HG02852 (cell line): ENCODE data around the gene GRK4.
"Not testable (repeated sequence)": the region's sequence is repeated elsewhere in the genome, so short reads cannot be mapped to it uniquely, and the experiment has no call there.

Experiments
- ATAC-seq: cut with Tn5 transposase; IDR thresholded peaks from one replicate; pipeline ENCODE4 v1.9.1; 2021; ENCODE audit warnings: mild to moderate bottlenecking, moderate library complexity; ENCODE audit not compliant: unreplicated experiment

The GRK4 gene

DNA sequence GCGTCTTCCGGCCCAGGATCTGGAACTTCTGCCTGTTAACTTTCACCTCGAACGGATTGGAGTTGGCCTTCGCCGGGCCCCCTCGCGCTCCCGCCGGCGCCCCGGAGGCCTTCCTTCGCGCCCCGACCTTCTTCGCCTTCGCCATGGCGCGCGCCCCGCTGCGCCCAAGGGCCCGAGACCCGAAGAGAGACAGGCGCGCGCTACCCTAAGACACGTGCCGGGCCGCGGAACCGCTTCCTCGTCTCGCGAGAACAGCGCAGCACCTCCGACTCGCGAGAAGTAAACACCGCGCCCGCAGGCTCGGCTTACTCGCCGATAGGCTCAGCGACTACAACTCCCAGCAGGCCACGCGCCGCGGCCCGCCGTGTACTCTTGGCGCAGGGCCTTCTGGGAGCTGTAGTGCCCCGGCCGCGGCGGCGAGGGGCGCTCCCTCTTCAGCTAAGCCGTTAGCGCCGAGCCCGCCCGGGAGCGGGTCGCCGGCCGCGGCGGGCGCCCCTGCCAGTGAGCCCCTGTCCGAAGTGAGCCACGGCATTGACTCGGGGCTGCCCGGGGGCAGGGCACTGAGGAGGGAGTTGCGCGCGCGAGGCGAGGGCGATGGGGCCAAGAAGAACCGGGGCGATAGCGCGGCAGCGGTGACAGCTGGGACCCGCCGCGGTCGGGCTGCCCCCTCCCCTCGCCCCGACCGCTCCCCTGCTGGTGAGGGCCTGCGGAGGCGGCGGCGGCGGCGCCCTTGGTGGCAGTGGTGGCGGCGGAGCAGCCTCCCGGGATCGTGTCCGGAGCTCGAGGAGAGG is at the start of gene GRK4, which contains the start of gene NOP14:
GRK4 (plus strand) TSS at position 397 of the 791 bp plus-strand sequence. CDS start 500 bp downstream, outside the sequence.
NOP14 (minus strand) TSS at position 232 of the 791 bp plus-strand sequence; CDS start at position 145, 87 bp downstream.
- ATAC-seq: peak; percentile 89

DNA sequence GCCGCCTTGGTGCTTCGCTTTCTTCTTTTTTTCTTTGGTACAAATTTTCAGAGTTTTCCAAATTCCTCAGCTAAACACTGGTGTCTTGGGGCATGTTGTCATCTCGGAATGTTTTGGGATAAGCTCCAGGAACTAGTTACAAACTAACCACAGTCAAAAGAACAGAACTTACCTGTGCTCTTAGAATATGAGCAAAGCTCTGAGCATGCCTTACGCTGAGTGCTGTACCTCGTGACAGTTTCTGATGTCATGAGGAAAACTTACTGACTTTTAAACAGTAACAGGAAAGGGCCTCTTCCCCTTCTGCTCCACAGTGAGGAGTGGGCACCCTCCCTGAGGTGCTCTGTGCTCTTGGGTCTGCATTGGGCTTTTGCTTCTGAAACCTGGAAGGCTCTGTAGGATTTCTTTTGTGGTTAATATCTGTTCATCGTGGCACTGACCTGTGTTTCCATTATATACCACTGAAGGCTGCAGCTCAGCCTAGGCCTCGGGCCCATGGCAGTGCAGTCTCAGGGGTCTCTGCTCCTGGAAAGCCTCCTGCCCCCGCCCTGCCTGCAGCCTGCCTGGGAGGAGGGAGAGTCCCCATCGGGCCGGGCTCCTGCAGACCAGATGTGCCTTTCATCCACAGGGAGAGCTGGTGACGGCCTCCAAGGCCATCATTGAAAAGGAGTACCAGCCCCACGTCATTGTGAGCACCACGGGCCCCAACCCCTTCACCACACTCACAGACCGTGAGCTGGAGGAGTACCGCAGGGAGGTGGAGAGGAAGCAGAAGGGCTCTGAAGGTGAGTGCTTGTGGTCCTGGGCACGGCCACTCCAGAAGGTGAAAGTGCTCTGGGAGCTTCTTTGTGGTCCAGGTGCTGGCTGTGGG is 48.9 kb upstream of the GRK4 start:
- no peak for ATAC-seq

DNA sequence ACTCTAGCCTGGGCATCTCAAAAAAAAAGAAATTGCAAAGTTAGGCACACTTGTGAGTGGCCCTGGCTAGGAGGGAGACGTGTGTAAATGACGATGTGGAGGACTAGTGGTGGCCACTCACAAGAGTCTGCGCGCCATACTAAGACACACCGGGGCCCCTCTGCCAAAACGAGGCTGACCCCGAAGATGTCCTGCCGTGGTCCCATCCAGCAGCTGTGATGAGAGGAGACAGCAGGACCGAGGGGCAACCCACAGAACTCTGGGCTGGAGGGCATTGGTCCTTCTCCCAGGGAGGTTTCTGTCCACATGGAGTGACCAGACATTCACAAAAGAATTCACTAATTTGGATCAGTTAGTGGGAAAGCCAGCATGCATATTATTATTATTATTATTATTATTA is 47.6 kb upstream of the GRK4 start:
- no peak for ATAC-seq

DNA sequence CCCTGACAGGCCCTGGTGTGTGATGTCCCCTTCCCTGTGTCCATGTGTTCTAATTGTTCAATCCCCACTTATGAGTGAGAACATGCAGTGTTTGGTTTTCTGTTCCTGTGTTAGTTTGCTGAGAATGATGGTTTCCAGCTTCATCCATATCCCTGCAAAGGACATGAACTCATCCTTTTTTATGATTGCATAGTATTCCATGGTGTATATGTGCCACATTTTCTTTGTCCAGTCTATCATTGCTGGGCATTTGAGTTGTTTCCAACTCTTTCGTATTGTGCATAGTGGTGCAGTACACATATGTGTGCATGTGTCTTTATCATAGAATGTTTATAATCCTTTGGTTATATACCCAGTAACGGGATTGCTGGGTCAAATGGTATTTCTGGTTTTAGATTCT is 46.7 kb upstream of the GRK4 start:
- ATAC-seq: not testable (repeated sequence)

DNA sequence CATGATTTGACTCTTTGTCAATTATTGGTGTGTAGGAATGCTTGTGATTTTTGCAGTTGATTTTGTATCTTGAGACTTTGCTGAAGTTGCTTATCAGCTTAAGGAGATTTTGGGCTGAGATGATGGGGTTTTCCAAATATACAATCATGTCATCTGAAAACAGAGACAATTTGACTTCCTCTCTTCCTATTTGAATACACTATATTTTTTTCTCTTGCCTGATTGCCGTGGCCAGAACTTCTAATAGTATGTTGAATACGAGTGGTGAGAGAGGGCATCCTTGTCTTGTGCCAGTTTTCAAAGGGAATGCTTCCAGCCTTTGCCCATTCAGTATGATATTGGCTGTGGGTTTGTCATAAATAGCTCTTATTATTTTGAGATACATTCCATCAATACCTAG is 45.1 kb upstream of the GRK4 start:
- not testable (repeated sequence) for ATAC-seq

DNA sequence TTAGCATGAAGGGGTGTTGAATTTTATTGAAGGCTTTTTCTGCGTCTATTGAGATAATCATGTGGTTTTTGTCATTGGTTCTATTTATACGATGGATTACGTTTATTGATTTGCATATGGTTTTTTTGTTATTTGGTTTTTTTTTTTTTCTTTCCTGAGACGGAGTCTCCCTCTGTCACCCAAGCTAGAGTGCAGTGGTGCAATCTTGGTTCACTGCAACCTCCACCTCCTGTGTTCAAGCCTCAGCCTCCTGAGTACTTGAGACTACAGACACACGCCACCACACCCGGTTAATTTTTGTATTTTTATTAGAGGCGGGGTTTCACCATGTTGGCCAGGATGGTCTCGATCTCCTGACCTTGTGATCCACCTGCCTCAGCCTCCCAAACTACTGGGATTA is 44.7 kb upstream of the GRK4 start:
- ATAC-seq: not testable (repeated sequence)

DNA sequence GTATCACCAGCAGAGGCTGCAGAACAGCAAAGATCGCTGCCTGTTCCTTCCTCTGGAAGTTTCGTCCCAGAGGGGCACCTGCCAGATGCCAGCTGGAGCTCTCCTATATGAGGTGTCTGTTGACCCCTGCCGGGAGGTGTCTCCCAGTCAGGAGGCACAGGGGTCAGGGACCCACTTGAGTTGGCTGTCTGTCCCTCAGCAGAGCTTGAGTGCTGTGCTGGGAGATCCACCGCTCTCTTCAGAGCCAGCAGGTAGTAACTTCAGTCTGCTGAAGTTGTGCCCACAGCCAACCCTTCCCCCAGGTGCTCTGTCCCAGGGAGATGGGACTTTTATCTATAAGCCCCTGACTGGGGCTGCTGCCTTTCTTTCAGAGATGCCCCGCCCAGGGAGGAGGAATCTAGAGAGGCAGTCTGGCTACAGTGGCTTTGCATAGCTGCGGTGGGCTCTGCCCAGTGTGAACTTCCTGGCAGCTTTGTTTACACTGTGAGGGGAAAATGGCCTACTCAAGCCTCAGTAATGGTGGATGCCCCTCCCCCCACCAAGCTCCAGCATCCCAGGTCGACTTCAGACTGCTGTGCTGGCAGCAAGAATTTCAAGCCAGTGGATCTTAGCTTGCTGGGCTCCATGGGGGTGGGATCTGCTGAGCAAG is 40.8 kb upstream of the GRK4 start:
- ATAC-seq: not testable (repeated sequence)

DNA sequence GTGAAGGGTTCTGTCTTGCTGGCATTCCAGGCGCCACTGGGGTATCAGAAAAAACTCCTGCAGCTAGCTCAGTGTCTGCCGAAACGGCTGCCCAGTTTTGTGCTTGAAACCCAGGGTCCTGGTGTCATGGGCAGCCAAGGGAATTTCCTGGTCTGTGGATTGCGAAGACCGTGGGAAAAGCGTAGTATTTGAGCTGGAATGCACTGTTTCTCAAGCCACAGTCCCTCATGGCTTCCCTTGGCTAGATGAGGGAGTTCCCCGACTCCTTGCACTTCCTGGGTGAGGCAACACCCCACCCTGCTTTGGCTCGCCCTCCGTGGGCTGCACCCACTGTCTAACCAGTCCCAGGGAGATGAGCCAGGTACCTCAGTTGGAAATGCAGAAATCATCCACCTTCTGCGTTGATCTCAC is 40.2 kb upstream of the GRK4 start:
- ATAC-seq: no peak

DNA sequence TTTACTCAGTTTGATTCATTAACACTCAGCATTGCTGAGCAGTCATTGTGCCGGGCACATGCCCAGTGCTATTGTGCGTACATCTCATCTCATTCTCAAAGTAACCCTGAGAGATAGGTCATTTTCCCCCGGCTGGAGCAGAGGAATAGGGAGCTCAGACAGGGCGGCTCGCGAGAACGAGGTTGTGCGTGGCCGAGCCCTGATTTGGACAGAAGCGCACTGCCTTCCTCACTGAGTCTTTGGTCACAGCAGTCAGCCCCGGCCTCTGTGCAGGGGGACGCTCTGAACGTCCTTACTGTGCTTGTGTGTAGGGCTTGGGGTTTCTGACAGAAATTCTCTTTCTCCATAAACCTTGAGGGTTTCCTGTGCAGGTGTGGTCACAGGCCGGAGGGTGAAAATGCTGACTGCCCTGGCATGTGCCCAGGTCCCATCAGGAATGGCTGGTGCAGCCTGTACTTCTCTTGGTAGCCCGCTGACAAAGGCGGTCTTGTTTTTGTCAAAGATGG is 39.6 kb upstream of the GRK4 start:
- ATAC-seq: no peak

DNA sequence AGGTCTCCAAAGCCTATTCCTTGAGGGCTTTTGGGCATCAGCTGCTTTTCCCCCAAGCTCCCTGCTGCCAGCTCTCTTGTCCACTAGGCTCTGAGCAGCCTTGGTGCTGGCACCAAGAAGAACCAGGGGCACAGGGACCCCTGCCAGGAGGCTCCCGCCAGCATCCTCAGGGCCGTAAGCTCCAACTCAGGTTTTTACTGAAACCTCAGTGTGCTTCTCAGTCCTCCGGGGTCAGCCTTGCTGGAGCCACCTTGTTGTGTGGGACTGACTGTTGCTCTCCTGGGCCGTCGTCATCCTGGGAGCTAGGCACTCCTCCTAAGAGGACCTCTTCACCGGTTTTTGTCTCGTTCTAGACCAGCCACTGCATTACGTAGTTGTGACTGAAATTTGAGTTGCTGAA is 39.1 kb upstream of the GRK4 start:
- no peak for ATAC-seq

DNA sequence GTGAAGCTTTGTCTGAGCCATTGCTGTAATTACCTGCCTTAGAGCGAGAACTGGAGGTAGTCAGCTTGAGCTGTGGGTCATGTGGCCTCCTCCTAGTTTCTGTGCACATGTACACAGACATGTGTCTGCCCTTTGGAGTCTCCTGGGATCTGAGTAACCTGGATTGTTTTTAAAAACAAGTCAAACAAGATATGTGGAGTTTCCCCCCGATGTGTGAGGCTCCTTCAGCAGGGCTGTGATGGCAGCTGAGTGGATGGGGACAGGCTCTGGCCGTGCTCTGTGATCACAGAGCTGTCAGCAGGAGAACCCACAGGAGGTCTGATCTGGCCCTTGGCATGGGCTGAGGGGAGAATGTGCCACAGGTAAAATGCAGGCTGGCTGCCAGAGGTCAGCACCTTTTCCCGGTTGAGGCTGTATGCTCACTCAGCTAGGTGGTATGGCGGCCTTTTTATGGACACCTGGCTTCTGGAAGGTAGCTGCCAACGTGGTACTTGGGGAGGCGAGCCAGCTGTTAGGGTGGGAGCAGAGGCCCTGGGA is 38.5 kb upstream of the GRK4 start:
- ATAC-seq: no peak

DNA sequence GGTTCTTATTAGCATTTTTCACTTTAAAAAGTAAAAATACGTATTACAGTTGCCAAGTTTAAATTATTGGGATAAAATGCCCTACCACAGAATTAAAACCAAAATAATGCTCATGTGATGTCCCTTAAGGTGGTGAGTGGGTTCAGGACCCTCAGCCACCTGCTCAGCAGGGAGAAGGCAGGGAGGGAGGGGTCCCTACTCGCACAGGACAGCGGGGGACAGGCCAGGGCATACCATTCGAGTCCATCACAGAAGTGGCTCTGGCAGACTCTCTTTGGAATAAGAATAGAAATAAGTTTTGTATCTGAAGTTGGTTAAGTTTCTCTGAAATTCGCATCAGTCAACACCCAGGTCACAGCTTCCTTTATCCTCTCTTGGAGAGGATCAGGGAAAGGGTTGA is 37.9 kb upstream of the GRK4 start:
- no peak for ATAC-seq

DNA sequence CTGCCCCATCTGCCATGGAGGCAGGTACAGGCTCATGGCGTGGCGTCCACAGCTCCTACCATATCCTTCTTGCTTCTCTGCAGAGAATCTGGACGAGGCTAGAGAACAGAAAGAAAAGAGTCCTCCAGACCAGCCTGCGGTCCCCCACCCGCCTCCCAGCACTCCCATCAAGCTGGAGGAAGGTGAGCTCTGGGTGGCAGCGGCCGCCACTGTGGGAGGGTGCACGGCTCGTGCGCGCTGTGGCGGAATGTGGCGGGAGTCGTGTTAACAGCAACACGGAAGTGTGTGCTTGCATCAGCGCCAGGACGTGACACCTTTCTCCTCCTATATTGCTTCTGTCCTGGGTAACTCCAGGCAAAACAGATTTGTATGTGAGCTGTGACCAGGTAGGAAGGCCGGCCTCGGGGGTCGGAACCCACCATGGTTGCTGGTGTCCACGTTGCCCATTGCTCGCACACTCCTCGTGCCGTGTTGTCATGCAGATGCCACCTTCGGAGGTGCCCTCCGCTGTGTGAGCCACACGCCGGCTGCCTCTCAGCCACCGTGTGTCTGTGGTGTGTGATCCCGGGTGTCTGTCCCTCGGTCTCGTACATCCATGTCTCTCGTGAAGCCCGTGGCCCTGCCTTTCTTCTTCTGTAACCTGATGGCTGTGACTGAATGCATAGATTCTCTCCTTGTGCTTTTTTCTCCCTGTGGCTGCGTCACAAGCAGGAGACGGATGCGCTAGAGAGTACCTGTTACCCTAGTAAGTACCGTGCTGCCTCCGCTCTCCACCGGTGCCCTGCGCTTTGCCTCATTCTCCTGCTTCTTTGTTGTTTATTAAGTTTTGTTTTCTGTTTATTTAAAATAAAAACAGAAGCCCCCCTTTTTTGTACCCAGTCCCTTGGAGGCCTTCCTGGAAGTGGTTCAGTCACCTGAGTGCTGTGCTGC is 37.2 kb upstream of the GRK4 start:
- no peak for ATAC-seq

DNA sequence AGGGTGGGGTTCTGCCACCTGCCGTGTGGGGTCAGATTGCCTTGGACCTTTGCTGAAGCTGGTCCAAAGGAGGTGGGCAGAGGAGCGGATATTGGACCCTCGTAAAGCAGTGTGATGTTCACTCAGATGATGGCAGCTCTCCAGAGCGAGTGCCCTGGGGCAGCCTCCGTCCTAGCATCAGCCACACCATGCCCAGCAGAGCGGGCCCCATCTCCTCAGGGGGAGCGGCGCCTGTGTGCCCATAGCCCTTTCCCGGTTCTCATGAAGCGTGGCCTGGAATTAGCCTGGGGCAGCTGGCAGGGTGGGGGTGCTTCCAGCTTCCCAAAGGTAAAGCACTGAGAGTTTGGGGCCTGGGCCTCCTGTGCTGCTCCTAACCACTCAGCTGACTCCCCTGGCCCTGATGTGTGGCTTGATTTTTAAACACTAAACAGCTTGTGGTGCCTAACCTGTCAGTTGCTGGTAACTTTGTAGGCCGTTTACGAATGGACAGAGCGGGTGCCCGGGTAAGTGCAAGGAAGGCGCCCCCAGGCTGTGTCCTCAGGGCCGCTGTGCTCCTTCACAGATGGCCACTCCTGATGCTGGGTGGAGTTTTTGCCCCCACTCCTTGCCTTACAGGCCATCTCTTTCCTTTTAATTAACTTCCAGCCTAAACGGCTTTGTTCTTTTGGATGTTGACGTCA is 36.2 kb upstream of the GRK4 start:
- no peak for ATAC-seq

DNA sequence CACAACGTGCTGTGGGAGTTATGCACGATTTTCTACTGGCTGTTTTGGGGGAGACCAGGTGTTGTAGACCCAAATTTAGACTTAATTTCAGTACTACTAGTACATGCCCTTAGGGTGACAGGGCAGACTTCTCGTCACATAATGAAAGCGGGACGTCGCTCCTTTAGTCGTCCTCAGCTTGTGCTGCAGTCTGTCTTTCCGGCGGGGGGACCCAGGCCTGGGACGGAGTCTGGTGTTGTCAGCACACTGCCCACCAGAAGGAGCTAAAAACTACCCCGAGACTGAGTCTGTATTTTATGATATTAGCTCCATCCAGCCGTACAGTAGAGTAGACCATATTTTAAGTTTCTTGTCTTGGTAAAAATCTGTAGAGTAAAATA is 35.7 kb upstream of the GRK4 start:
- no peak for ATAC-seq

DNA sequence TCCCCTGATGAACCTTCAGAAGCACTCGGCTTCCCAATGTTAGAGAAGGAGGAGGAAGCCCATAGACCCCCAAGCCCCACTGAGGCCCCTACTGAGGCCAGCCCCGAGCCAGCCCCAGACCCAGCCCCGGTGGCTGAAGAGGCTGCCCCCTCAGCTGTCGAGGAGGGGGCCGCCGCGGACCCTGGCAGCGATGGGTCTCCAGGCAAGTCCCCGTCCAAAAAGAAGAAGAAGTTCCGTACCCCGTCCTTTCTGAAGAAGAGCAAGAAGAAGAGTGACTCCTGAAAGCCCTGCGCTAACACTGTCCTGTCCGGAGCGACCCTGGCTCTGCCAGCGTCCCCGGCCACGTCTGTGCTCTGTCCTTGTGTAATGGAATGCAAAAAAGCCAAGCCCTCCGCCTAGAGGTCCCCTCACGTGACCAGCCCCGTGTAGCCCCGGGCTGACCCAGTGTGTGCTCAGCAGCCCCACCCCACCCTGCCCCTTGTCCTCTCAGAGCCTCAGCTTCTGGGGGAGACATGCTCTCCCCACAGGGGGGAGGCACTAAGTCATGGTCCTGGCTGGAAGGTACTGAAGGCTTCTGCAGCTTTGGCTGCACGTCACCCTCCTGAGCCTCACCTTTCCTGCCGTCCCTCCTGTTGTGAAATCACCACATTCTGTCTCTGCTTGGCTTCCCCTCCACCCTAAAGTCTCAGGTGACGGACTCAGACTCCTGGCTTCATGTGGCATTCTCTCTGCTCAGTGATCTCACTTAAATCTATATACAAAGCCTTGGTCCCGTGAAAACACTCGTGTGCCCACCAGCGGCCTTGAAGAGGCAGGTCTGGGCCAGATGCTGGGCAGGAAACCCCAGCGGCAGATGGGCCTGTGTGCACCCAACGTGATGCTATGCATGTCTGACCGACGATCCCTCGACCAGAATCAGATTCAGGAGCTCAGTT is 34.9 kb upstream of the GRK4 start:
- no peak for ATAC-seq

DNA sequence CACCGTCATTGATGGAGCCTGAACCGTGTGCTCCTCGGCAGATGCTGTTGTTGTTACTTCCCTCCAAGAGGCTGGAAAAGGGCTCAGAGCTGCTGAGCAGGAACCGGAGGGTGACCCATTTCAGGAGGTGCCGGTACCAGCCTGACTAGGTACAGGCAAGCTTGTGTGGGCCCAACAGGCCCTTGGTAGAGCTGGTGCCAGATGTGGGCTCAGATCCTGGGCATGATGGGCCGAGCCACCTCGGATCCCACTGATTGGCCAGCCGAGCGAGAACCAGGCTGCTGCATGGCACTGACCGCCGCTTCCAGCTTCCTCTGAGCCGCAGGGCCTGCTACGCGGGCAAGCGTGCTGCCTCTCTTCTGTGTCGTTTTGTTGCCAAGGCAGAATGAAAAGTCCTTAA is 33.9 kb upstream of the GRK4 start:
- no peak for ATAC-seq

DNA sequence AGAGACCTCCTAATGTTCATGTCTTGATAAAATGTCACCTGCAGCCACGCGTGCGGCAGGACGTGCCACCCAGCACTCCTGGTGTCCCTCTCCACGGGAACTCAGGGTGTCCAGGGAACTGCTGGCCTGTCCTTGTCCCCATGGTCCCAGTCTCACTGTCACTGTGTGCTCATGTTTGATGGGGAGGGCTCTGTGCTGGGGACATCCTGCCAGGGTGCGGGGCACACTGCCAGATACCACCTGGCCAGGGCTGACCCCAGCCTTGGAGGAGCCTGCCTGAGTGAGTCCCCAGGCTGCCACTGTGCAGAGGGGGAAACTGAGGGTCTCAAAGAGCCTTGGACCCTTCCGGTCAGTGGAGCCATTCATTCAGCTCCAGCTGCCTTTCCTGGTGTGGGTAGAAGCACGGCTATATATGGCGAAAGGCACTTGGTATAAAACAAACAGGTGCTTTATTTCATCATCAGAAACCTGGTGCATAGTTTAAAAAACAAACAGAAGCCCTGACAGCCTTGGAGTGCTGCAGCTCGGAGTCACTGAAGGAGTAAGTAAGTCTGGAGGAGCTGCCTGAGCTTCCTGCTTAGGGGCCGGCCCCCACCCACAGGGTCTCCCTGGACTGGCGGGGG is 33.1 kb upstream of the GRK4 start:
- ATAC-seq: no peak
